Activated CD4-positive, alpha-beta memory T cell treated with anti-CD3 and anti-CD28 coated beads for 36 hours (primary cell): Measurements from ENCODE around the gene ZNF555. TPM values are rescaled to one million over a fixed set of nuclear protein-coding genes. Genes with fewer than 3 reads are reported as not detected.
"Not testable (repeated sequence)": the region's sequence is repeated elsewhere in the genome, so short reads cannot be mapped to it uniquely, and the experiment has no call there.

Source experiments
- CTCF ChIA-PET: fragments of 350-600 bp; sonication (Branson Sonifier 250); formaldehyde crosslinking; loops from one replicate; lab custom pipeline; 2021; ENCODE audit warnings: antibody characterized with exemption, inconsistent platforms; lab: Charles Lee
- POLR2A ChIA-PET: fragments of 350-600 bp; sonication (Branson Sonifier 250); formaldehyde crosslinking; loops from one replicate; lab custom pipeline; 2021; ENCODE audit warnings: antibody characterized with exemption; lab: Charles Lee
- DNase-seq: peaks from one replicate; pipeline ENCODE4 v3.0.0-alpha.2; 2020
- H3K27ac Mint-ChIP-seq: one replicate; pipeline ENCODE4 v1.8.0; 2021; ENCODE audit warnings: mixed read lengths
- H3K27me3 Mint-ChIP-seq: one replicate; pipeline ENCODE4 v1.8.0; 2021; ENCODE audit warnings: mixed read lengths
- H3K36me3 Mint-ChIP-seq: one replicate; pipeline ENCODE4 v1.8.0; 2021; ENCODE audit warnings: mixed read lengths
- H3K4me1 Mint-ChIP-seq: one replicate; pipeline ENCODE4 v1.8.0; 2021; ENCODE audit warnings: low read depth, mixed read lengths
- H3K4me3 Mint-ChIP-seq: one replicate; pipeline ENCODE4 v1.8.0; 2021; ENCODE audit warnings: mild to moderate bottlenecking, mixed read lengths
- H3K9me3 Mint-ChIP-seq: one replicate; pipeline ENCODE4 v1.8.0; 2021; ENCODE audit warnings: mixed read lengths
- intact Hi-C: fragments of 100-400 bp; cut with micrococcal nuclease; formaldehyde crosslinking; loops from one replicate; pipeline ENCODE4 v1.15.1; 2023
- total RNA-seq, 2 experiments: library from RNA; stranded (reverse); gene quantifications; one replicate each; pipeline ENCODE4 v1.2.3, GENCODE V29; 2021

ZNF555 gene
- total RNA-seq: 1 to 10 TPM; 3.6 to 3.8 TPM

DNA sequence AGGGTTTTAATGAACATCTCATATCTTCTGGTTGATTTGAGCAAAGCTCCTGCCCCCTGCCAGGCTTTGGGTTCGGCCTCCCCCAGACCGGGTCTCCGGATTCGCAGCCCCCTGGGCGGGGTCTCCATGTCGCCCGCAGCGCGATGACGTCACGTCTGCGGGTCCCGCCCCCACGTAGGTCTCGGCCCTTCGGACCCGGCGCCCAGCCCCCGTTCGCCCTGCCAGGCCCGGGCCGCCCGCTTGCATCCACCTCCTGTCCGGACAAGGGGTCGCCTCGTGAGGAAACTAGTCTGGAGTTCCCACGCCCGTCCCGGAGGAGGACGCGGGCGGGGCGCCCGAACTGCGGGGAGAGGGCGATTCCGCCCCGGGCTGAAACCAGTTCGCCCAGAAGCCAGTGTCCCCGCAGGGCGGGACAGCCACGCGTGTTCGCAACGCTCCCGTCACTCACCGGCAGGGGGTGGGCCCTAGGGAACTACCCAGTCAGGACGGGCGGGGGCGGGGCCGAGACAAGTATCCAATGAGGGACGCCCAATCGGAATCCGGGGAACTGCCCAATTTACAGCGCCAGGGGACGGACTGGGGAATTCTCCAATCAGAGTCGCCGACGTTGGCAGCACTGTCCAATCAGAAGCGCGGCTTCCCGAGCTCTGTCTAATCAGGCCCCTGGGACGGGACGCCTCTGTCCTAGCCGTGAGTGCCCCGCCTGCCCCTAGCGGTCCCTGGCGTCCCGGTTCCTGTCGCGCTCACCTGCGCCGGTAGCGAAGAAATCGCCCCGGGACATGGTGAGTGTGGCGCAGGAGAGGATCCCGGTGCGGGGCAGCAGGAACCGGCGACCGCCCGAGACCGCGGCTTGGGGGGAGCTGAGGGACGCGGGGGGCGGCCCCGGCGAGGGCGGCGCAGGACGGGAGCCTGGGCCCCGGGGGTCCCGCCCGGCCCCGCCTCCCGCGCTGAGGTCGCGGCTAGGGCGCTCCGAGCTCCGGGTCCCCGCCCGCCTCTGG, at the start of gene ZNF555:
TSS of gene ZNF555 (plus strand) at position 682 of the 998 bp plus-strand sequence. CDS start at position 780, 98 bp downstream.
- intact Hi-C loops: loop anchor here (2.0 to 5.0 kb wide), 2 partner anchors 22 to 61 kb away; partner anchors contain the start of genes ZNF554 and ZNF57
- CTCF ChIA-PET: interaction anchor here (0.6 to 1.6 kb wide), 12 partner anchors 9 to 213 kb away, joined by 3 to 5 read pairs (median 3); partner anchors contain the start of gene ZNF57

DNA sequence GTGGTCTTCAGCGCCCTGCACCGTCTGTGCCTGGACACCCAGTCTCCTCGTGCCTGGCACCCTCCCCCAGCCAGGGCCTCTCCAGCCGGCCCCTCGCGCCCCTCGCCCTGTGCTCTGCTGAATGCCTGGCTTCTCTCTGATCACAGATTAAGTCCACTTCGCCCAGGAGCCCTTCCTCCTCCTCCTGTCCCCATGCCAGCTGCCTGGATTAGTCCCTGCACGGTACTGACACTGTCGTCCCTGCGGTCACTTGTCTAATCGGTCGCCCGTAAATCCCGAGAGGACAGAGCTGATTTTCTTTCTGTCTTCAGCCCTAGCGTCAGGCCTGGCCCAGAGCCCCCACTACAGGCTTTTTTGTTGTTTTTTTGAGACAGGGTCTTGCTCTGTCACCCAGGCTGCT, 49.4 kb upstream of the ZNF555 start:
- peaks cover 31% of the 10 kb centered on the region for H3K36me3 Mint-ChIP-seq
- no peaks in the 10 kb centered on the region for H3K27me3 Mint-ChIP-seq
- peaks cover 18% of the 10 kb centered on the region for H3K4me1 Mint-ChIP-seq
- H3K9me3 Mint-ChIP-seq: no peaks in the 10 kb centered on the region
- DNase-seq: no peak
- no peak overlapping the region for H3K4me3 Mint-ChIP-seq
- ChIA-PET CTCF (no interaction called here), POLR2A (no interaction called here)
- intact Hi-C loops: no loop called here
- H3K27ac Mint-ChIP-seq: no peak overlapping the region

More for the DNA sequence above, at the start of gene ZNF555:
- DNase-seq: peak; percentile 99
- peaks cover 9% of the 10 kb centered on the region for H3K4me1 Mint-ChIP-seq
- peaks cover 17% of the 10 kb centered on the region for H3K9me3 Mint-ChIP-seq
- POLR2A ChIA-PET: no interaction called here
- no peaks in the 10 kb centered on the region for H3K27me3 Mint-ChIP-seq
- peak within 1 kb of the TSS; percentile 77 for H3K27ac Mint-ChIP-seq
- peak within 1 kb of the TSS; percentile 83 for H3K4me3 Mint-ChIP-seq
- H3K36me3 Mint-ChIP-seq: peaks cover 30% of the 10 kb centered on the region

DNA sequence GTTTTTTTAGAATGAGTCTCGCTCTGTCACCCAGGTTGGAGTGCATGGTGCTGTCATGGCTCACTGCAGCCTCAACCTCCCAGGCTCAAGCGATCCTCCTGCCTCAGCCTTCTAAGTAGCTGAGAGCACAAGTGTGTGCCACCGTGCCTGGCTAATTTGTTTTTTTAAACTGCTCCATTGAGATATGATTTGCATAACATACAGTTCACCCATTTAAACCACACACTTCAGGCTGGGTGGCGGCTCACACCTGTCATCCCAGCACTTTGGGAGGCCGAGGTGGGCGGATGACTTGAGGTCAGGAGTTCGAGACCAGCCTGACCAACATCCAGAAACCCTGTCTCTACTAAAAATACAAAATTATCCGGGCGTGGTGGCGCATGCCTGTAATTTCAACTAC, 48.6 kb upstream of the ZNF555 start:
- H3K4me3 Mint-ChIP-seq, intact Hi-C loops, H3K27me3 Mint-ChIP-seq, POLR2A ChIA-PET, DNase-seq, H3K27ac Mint-ChIP-seq, H3K9me3 Mint-ChIP-seq, CTCF ChIA-PET: not testable (repeated sequence)
- peaks cover 30% of the 10 kb centered on the region for H3K36me3 Mint-ChIP-seq
- peaks cover 11% of the 10 kb centered on the region for H3K4me1 Mint-ChIP-seq

DNA sequence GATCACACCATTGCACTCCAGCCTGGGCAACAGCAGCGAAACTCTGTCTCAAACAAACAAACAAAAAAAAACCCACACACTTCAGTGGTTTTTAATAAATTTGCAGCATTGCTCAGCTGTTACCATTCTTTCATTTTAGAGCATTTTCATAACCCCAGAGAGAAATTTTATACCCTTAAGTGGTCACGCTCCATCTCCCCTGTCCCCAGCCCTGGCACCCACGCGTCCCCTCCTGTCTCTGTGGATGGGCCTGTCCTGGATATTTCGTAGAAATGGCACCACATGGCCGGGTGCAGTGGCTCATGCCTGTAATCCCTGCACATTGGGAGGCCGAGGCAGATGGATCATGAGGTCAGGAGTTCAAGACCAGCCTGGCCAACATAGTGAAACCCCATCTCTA, 48.1 kb upstream of the ZNF555 start:
- H3K27ac Mint-ChIP-seq: no peak overlapping the region
- intact Hi-C loops: no loop called here
- H3K9me3 Mint-ChIP-seq: no peaks in the 10 kb centered on the region
- H3K36me3 Mint-ChIP-seq: peaks cover 31% of the 10 kb centered on the region
- H3K27me3 Mint-ChIP-seq: no peaks in the 10 kb centered on the region
- POLR2A ChIA-PET: no interaction called here
- H3K4me3 Mint-ChIP-seq: no peak overlapping the region
- CTCF ChIA-PET: no interaction called here
- H3K4me1 Mint-ChIP-seq: peaks cover 9% of the 10 kb centered on the region
- no peak for DNase-seq

DNA sequence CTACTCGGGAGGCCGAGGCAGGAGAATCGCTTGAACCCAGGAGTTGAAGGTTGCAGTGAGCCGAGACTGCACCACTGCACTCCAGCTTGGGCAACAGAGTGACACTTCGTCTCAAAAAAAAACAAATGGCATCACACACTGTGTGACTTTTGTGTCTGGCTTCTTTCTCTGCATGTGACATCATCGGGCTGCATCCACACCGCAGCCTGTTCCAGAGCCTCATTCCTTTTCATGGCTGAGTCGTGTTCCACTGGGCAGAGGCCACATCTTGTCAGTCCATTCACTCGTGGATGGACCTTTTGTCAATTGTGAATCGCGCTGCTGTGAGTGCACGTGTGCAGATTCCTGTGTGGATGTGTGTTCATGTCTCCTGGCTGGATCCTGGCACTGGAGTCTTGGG, 47.7 kb upstream of the ZNF555 start:
- H3K27ac Mint-ChIP-seq: no peak overlapping the region
- peaks cover 7% of the 10 kb centered on the region for H3K4me1 Mint-ChIP-seq
- no peaks in the 10 kb centered on the region for H3K9me3 Mint-ChIP-seq
- POLR2A ChIA-PET: no interaction called here
- no peak for DNase-seq
- intact Hi-C loops: no loop called here
- CTCF ChIA-PET: interaction anchor here (0.9 kb wide), 1 partner anchor 93 kb away, joined by 4 read pairs; no protein-coding TSS in a partner anchor
- peaks cover 31% of the 10 kb centered on the region for H3K36me3 Mint-ChIP-seq
- no peak overlapping the region for H3K4me3 Mint-ChIP-seq
- no peaks in the 10 kb centered on the region for H3K27me3 Mint-ChIP-seq

DNA sequence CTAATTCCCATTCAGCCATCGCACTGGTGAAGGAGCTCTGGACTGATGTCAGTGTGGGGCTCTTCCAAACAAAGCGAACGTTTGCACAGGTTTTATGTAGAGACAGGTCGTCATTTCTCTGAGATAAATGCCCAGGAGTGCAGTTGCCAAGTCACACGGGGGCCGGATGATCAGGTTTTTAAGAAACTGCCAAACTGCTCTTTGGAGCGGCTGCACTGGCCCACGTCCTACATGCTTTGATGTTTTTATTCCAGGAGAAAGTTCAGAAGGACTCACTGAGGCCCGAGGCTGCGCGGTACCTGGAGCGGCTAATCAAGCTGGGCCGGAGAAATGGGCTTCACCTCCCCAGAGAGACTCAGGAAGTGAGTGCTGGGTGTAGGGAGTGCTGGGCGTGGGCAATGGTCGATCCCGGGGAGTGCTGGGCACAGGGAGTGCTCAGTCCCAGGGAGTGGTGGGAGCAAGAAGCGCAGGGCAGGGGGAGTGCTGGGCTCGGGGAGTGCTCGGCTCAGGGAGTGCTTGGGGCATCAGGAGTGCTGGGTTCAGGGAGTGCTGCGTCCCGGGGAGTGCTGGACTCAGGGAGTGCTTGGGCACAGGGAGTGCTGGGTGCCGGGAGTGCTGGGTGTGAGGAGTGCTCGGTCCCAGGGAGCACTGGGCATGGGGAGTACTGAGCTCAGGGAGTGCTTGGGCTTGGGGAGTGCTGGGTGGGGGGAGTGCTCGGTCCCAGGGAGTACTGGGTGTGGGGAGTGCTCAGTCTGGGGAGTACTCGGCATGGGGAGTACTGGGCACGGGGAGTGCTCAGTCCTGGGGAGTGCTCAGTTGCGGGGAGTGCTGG, 45.2 kb upstream of the ZNF555 start:
- no peak for DNase-seq
- H3K4me3 Mint-ChIP-seq: no peak overlapping the region
- ChIA-PET POLR2A (no interaction called here), CTCF (interaction anchor here (1.2 kb wide), 1 partner anchor 148 kb away, joined by 3 read pairs; no protein-coding TSS in a partner anchor)
- no peaks in the 10 kb centered on the region for H3K4me1 Mint-ChIP-seq
- intact Hi-C loops: no loop called here
- peaks cover 31% of the 10 kb centered on the region for H3K36me3 Mint-ChIP-seq
- H3K9me3 Mint-ChIP-seq: no peaks in the 10 kb centered on the region
- H3K27me3 Mint-ChIP-seq: no peaks in the 10 kb centered on the region
- no peak overlapping the region for H3K27ac Mint-ChIP-seq

DNA sequence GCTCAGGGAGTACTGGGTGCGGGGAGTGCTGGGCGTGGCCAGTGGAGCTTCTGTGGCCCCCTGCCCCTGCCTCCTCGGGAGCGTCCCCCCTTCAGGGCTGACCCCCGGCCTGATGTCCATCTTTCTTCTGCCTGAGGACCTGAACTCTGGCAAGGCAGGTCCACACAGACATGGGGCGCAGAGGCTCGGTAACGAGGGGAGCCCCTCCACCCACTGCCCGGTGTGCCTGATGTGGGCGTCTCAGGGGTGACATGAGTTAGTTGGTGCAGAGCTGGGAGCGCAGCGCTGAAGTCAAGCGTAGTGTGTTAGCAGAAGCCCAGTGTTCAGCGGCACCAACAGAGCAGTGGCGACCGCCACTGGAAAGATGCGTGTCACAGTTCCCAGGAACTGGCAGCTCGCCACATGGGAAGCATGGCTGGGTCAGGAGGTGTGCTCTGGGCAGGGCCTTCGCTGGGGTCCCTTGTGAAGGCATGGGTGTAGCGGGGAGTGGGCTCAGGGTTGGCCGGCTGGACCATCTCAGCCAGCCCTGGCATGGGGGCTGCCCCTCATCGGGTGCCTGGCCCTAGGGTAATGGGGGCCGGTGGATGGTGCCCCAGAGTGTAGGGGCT, 44.5 kb upstream of the ZNF555 start:
- ChIA-PET POLR2A (no interaction called here), CTCF (interaction anchor here (1.2 kb wide), 1 partner anchor 148 kb away, joined by 3 read pairs; no protein-coding TSS in a partner anchor)
- no peak for DNase-seq
- no peak overlapping the region for H3K4me3 Mint-ChIP-seq
- no peaks in the 10 kb centered on the region for H3K4me1 Mint-ChIP-seq
- H3K36me3 Mint-ChIP-seq: peaks cover 37% of the 10 kb centered on the region
- H3K27me3 Mint-ChIP-seq: no peaks in the 10 kb centered on the region
- H3K9me3 Mint-ChIP-seq: no peaks in the 10 kb centered on the region
- intact Hi-C loops: no loop called here
- no peak overlapping the region for H3K27ac Mint-ChIP-seq

DNA sequence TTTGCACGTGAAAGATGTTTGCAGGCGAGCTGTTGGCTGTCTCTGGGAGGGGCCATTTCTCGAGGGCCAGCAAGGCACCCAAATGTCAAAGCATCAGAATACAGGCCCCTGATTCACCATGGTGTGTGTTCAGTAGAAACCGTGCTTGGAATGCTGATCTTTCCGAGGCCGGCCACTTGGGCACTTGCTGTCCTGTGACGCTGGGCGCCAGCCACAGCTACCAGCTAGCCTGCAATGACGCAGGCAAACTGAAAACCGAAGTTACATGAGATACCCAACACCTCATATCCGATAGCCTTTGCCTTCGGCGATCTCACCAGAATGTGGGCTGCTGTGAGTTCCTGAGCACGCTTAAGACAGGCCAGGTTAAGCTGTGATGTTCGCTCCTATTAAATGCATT, 44.0 kb upstream of the ZNF555 start:
- ChIA-PET CTCF (interaction anchor here (1.2 kb wide), 1 partner anchor 149 kb away, joined by 3 read pairs; no protein-coding TSS in a partner anchor), POLR2A (no interaction called here)
- Mint-ChIP-seq H3K27me3 (no peaks in the 10 kb centered on the region), H3K9me3 (no peaks in the 10 kb centered on the region), H3K4me1 (no peaks in the 10 kb centered on the region), H3K27ac (no peak overlapping the region), H3K4me3 (no peak overlapping the region), H3K36me3 (peaks cover 37% of the 10 kb centered on the region)
- intact Hi-C loops: no loop called here
- no peak for DNase-seq

DNA sequence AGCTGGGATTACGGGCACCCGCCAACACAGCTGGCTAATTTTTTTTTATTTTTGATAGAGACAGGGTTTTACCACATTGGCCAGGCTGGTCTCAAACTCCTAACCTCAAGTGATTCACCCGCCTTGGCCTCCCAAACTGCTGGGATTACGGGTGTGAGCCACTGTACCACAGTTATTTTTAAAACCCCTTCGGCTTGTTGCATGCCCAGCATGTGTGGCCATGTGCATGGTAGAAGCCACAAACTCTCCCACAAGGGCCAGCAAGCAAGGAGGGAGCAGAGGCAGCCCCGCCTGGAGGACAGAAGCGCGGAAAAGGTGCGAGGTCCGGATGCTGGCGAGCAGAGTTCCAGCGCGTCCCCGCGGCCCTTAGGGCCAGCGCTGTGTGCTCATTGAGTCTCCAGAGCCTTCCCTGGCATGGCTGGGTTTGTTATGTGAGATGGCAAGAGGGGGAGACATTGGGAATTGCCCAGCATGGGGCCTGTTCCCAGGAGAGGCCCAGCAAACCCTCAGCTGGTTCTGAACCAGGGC, 43.1 kb upstream of the ZNF555 start:
- ChIA-PET CTCF (no interaction called here), POLR2A (no interaction called here)
- H3K27me3 Mint-ChIP-seq: no peaks in the 10 kb centered on the region
- DNase-seq: no peak
- H3K4me1 Mint-ChIP-seq: no peaks in the 10 kb centered on the region
- no peak overlapping the region for H3K27ac Mint-ChIP-seq
- H3K36me3 Mint-ChIP-seq: peaks cover 38% of the 10 kb centered on the region
- no peaks in the 10 kb centered on the region for H3K9me3 Mint-ChIP-seq
- H3K4me3 Mint-ChIP-seq: no peak overlapping the region
- intact Hi-C loops: no loop called here

DNA sequence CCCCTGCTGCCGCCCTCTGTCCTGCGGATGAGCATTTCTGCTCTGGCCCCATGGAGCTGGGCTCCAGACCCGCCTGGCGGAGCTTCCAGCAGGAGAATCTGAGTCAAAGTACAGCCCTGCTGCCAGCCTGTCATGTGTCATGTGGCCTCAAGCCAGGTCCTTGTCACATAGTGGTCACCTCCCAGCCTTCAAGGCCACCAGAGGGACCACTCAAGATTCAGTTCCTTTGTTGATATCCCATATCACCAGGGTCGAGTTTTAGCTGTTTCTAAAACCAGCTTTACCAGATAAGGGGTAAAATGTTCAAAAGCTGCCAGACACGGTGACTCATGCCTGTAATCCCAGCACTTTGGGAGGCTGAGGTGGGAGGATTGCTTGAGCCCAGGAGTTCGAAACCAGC, 42.5 kb upstream of the ZNF555 start:
- DNase-seq: no peak
- CTCF ChIA-PET: interaction anchor here (1.0 kb wide), 1 partner anchor 151 kb away, joined by 3 read pairs; no protein-coding TSS in a partner anchor
- Mint-ChIP-seq H3K4me3 (no peak overlapping the region), H3K36me3 (peaks cover 35% of the 10 kb centered on the region), H3K27me3 (no peaks in the 10 kb centered on the region), H3K9me3 (no peaks in the 10 kb centered on the region), H3K27ac (no peak overlapping the region), H3K4me1 (no peaks in the 10 kb centered on the region)
- POLR2A ChIA-PET: no interaction called here
- intact Hi-C loops: no loop called here

DNA sequence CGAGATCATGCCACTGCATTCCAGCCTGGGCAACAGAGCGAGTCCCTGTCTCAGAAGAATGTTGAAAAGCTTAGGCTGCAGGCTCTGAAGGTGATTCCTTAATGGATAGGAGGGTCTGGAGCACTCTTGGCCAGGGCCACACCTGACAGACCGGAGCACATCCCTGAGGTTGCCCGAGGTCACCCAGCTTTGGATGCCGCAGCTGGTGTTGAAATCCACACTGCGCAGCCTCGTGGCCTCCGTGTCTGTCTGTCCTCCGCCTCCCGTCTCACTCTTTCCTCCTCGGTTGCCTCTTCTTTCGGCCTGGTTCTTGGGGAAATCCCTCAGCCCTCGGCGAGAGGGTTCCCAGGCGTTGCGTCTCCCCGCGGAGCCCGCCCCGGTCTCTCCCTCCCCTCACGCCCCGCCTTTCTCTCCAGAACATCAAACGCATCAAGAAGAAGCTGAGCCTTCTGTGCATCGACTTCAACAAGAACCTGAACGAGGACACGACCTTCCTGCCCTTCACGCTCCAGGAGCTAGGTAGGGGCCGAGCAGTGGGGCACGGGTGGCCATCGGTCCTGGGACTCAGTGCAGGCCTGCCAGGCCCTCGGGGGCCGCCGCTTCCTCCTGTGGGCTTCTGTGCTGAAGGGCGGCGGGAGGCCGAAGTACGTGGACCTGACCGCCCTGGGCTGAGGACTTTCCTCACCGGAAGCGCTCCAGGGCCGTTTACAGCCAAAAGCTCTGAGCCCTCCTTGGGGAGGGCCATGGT, 41.8 kb upstream of the ZNF555 start:
- Mint-ChIP-seq H3K9me3 (no peaks in the 10 kb centered on the region), H3K27me3 (no peaks in the 10 kb centered on the region), H3K4me3 (no peak overlapping the region), H3K36me3 (peaks cover 36% of the 10 kb centered on the region), H3K4me1 (no peaks in the 10 kb centered on the region), H3K27ac (no peak overlapping the region)
- DNase-seq: no peak
- ChIA-PET CTCF (interaction anchor here (0.6 to 1.0 kb wide), 2 partner anchors 53 to 151 kb away, joined by 3 read pairs; no protein-coding TSS in a partner anchor), POLR2A (no interaction called here)
- intact Hi-C loops: no loop called here
